Measurements from ENCODE around the gene DMRTB1.

DNA sequence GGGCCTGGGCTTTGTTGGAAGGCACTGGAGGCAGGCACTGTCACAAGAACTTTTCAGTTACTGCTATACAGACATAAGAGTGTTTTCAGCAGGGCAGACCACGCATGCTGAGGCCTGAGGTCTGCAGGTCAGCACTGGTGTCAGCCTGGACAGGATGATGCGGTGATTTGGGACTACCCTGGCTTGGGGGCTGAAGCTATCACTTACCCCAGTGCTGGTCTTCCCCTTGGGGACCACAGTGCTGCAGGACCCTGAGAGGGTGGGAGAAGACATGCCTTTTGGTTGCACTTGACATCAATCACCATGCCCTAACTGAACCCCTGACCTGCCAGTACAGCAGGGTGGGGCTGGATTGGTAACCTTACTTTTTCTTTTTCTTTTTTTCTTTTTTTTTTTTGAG is 9.2 kb downstream of the DMRTB1 start:
- no peak for TF ChIP-seq EZH2phosphoT487 (IDR thresholded peaks at IDR 0.05)
- TF ChIP-seq CTCF (IDR thresholded peaks at IDR 0.05): no peak

Data from neural progenitor cell (in vitro differentiated cells).